ENCODE data around the gene TMEM203.

Gene TMEM203

DNA sequence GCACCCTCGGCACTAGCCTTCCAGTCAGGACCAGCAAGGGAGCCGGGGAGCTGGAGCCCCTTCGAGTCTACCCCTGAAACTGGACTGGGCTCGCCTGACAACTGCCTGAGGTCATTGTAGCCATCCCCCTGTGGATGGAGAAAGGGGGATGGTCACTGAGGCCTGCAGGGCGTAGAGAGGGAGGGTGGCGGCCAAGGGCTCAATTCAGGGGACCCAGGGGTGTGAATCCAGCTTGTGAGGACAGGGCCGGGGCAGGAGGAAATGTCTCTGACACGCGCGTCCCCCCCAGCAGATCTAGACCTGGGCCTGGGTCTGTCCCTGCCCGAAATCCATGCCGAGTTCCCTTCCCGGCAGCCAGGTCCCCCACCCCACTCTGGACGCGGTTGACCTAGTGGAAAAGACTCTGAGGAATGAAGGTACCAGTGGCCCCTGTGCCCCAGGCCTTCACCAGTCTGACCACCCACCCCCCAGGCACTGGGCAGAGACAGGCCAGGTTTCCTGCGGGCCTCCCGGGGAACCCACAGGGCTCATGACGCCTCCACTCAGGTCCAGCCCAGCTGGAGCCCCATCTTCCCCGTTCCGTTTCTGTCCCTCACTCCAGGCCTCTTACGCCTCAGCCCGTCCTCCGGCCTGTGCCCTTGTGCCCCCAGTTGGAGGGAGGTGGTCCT is 26.1 kb upstream of the TMEM203 start:
- H3K18ac ChIP-seq (ENCODE audit: low read length): no peak overlapping the region
- H3K14ac ChIP-seq (ENCODE audit: low read length): no peak overlapping the region
- H3K4ac ChIP-seq (ENCODE audit: low read depth, low read length): no peak overlapping the region
- no peaks in the 10 kb centered on the region for H3K36me3 ChIP-seq (ENCODE audit: control insufficient read depth in 1 of 2, insufficient read depth in 2 of 2, low read length in 2 of 2)
- no peak overlapping the region for H3K9ac ChIP-seq (ENCODE audit: low read length)
- H3K79me2 ChIP-seq (ENCODE audit: control insufficient read depth, insufficient read depth, low read length, poor library complexity): no peaks in the 10 kb centered on the region
- no peaks in the 10 kb centered on the region for H3K79me1 ChIP-seq (ENCODE audit: low read length)
- no peak overlapping the region for H4K91ac ChIP-seq (ENCODE audit: low read depth, low read length)
- no peak for DNase-seq
- H4K8ac ChIP-seq (ENCODE audit: low read depth, low read length): no peak overlapping the region
- H3K9me3 ChIP-seq (ENCODE audit: insufficient read depth, low read depth, low read length): peaks cover 3% of the 10 kb centered on the region
- no peak overlapping the region for H2BK5ac ChIP-seq (ENCODE audit: low read depth, low read length, poor library complexity)
- no peak overlapping the region for H2BK120ac ChIP-seq (ENCODE audit: insufficient read depth, low read length, poor library complexity)
- peaks cover 7 to 14% of the 10 kb centered on the region in 2 experiments for H3K4me1 ChIP-seq (ENCODE audit: control insufficient read depth in 1 of 2, insufficient read depth in 2 of 2, low read length in 2 of 2)
- H2AK5ac ChIP-seq (ENCODE audit: low read length): no peak overlapping the region
- no peak overlapping the region for H2AFZ ChIP-seq (ENCODE audit: insufficient read depth, low read length, poor library complexity)
- H3K4me2 ChIP-seq (ENCODE audit: low read length): no peak overlapping the region
- WGBS (ENCODE audit: extremely low coverage, insufficient coverage, insufficient read length): no CpG with 5 or more reads among the region's 23 CpGs
- H3K4me3 ChIP-seq (ENCODE audit: low read depth, low read length): no peak overlapping the region
- H2BK12ac ChIP-seq (ENCODE audit: low read length): no peak overlapping the region
- no peak overlapping the region for H3K23ac ChIP-seq (ENCODE audit: low read length)
- no peaks in the 10 kb centered on the region for H3K27me3 ChIP-seq (ENCODE audit: insufficient read depth, low read length)
- no peak overlapping the region for H4K12ac ChIP-seq (ENCODE audit: low read depth, low read length)
- H3K27ac ChIP-seq (ENCODE audit: low read depth, low read length): no peak overlapping the region

DNA sequence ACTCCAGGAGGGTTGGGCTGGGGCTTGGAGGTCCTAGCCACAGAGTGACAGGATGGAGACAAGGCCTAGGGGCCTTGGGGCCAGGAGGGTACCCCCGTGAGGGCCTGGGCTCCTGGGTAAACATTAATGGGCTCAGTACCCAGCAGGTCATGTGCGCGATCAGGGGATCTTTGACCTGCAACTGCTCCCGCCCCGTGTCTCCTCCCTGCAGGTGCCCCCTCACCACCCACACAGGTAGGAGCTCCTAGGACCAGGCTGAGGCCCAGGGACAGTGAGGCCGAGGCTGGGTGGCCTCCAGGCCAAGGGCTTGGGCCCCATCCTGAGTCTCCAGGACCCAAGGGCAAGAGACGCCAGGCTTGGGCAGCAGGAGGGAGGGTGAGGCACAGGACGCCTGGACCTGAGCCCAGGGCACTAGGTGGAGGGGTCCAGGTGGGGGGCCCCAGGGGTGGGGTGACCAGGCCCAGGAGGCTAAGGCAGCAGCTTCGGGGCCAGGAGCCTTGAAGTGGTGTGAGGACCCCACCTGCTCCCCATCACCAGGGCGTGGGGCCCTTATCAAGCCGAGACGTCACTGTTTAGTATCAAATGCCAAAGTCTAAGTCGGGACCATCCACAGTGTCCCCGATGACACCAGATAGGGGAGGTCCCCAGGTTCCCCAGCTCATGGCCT is 25.4 kb upstream of the TMEM203 start, which contains the start of gene SLC34A3:
Gene SLC34A3, plus strand, starts transcription at position 197 of the 667 bp plus-strand sequence. CDS start 802 bp downstream, outside the sequence.
- no peak for DNase-seq
- no peak within 1 kb of the TSS for H3K9ac ChIP-seq (ENCODE audit: low read length)
- H3K4me1 ChIP-seq (ENCODE audit: control insufficient read depth in 1 of 2, insufficient read depth in 2 of 2, low read length in 2 of 2): peaks cover 10 to 17% of the 10 kb centered on the region in 2 experiments
- no peaks in the 10 kb centered on the region for H3K79me2 ChIP-seq (ENCODE audit: control insufficient read depth, insufficient read depth, low read length, poor library complexity)
- WGBS (ENCODE audit: extremely low coverage, insufficient coverage, insufficient read length): no CpG with 5 or more reads among the region's 14 CpGs
- no peak within 1 kb of the TSS for H3K4me3 ChIP-seq (ENCODE audit: low read depth, low read length)
- no peak within 1 kb of the TSS for H3K18ac ChIP-seq (ENCODE audit: low read length)
- no peak within 1 kb of the TSS for H2AK5ac ChIP-seq (ENCODE audit: low read length)
- H3K23ac ChIP-seq (ENCODE audit: low read length): no peak within 1 kb of the TSS
- H3K27ac ChIP-seq (ENCODE audit: low read depth, low read length): no peak within 1 kb of the TSS
- peaks cover 3% of the 10 kb centered on the region for H3K9me3 ChIP-seq (ENCODE audit: insufficient read depth, low read depth, low read length)
- no peak within 1 kb of the TSS for H2BK12ac ChIP-seq (ENCODE audit: low read length)
- no peak within 1 kb of the TSS for H4K91ac ChIP-seq (ENCODE audit: low read depth, low read length)
- H2BK120ac ChIP-seq (ENCODE audit: insufficient read depth, low read length, poor library complexity): no peak within 1 kb of the TSS
- H2BK5ac ChIP-seq (ENCODE audit: low read depth, low read length, poor library complexity): no peak within 1 kb of the TSS
- no peak within 1 kb of the TSS for H3K4ac ChIP-seq (ENCODE audit: low read depth, low read length)
- H3K79me1 ChIP-seq (ENCODE audit: low read length): no peaks in the 10 kb centered on the region
- H4K8ac ChIP-seq (ENCODE audit: low read depth, low read length): no peak within 1 kb of the TSS
- H3K4me2 ChIP-seq (ENCODE audit: low read length): no peak within 1 kb of the TSS
- H2AFZ ChIP-seq (ENCODE audit: insufficient read depth, low read length, poor library complexity): no peak within 1 kb of the TSS
- no peak within 1 kb of the TSS for H4K12ac ChIP-seq (ENCODE audit: low read depth, low read length)
- H3K27me3 ChIP-seq (ENCODE audit: insufficient read depth, low read length): no peaks in the 10 kb centered on the region
- H3K36me3 ChIP-seq (ENCODE audit: control insufficient read depth in 1 of 2, insufficient read depth in 2 of 2, low read length in 2 of 2): no peaks in the 10 kb centered on the region
- H3K14ac ChIP-seq (ENCODE audit: low read length): no peak within 1 kb of the TSS

GRCh38 chr9:137229903-137230704 is 24.7 kb upstream of the TMEM203 start:
- Histone ChIP-seq H2BK120ac (ENCODE audit: insufficient read depth, low read length, poor library complexity) (no peak overlapping the region), H3K4me2 (ENCODE audit: low read length) (no peak overlapping the region), H2BK12ac (ENCODE audit: low read length) (no peak overlapping the region), H4K12ac (ENCODE audit: low read depth, low read length) (no peak overlapping the region), H3K14ac (ENCODE audit: low read length) (no peak overlapping the region), H3K36me3 (ENCODE audit: control insufficient read depth in 1 of 2, insufficient read depth in 2 of 2, low read length in 2 of 2) (no peaks in the 10 kb centered on the region), H3K4me3 (ENCODE audit: low read depth, low read length) (no peak overlapping the region), H3K27ac (ENCODE audit: low read depth, low read length) (no peak overlapping the region), H4K91ac (ENCODE audit: low read depth, low read length) (no peak overlapping the region), H3K23ac (ENCODE audit: low read length) (no peak overlapping the region), H2BK5ac (ENCODE audit: low read depth, low read length, poor library complexity) (no peak overlapping the region), H3K9ac (ENCODE audit: low read length) (no peak overlapping the region), H3K79me1 (ENCODE audit: low read length) (no peaks in the 10 kb centered on the region), H3K4ac (ENCODE audit: low read depth, low read length) (no peak overlapping the region), H2AK5ac (ENCODE audit: low read length) (no peak overlapping the region), H4K8ac (ENCODE audit: low read depth, low read length) (no peak overlapping the region), H3K79me2 (ENCODE audit: control insufficient read depth, insufficient read depth, low read length, poor library complexity) (no peaks in the 10 kb centered on the region), H3K27me3 (ENCODE audit: insufficient read depth, low read length) (no peaks in the 10 kb centered on the region), H2AFZ (ENCODE audit: insufficient read depth, low read length, poor library complexity) (no peak overlapping the region), H3K18ac (ENCODE audit: low read length) (no peak overlapping the region), H3K4me1 (ENCODE audit: control insufficient read depth in 1 of 2, insufficient read depth in 2 of 2, low read length in 2 of 2) (peaks cover 10 to 17% of the 10 kb centered on the region in 2 experiments), H3K9me3 (ENCODE audit: insufficient read depth, low read depth, low read length) (peaks cover 3% of the 10 kb centered on the region)
- WGBS (ENCODE audit: extremely low coverage, insufficient coverage, insufficient read length): no CpG with 5 or more reads among the region's 31 CpGs
- DNase-seq: no peak

DNA sequence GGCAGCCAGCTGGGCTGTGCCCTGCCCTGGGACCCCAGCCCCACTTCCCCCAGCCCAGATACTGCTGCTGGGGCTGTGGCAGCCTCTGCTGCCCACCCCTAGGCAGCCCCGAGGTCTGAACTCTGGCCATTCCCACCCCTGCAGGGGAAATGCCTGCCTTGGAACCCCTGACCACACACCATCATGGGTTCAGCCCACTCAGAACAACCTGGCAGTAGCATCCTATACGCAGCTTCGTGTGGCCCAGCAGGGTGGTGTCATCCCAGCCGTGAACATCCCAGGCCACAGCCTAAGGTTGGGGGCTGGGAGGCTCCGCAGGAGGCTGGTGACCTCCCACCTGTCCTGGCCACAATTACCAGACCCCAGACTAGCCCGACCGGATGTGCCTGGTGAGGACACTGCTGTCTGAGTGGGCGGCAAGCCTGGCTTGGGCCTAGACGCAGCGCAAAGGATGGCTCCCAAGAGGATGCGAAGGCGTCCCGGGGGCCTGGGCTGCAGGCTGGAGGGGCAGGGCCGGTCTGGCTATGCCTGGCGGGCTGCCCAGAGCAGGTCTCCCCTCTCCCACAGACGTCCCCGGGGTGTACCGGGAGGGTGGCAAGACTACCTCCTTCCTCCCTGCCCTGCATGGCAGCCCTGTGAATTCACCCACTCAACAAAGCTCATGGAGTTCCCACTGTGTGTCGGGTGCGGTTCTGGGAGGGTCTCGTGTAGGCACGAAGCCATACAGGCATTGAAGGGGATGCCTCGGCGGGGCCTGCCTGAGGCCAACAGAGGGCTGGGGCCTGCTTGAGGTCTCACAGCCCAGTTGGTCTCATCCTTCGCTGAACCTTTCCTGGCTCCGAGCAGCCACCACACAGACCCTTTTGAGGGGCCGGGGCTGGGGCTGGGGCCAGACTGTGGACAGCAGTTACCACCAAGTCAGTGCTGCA is 23.8 kb upstream of the TMEM203 start:
- no peak overlapping the region for H2BK12ac ChIP-seq (ENCODE audit: low read length)
- H3K79me1 ChIP-seq (ENCODE audit: low read length): no peaks in the 10 kb centered on the region
- no peak overlapping the region for H3K18ac ChIP-seq (ENCODE audit: low read length)
- no peak overlapping the region for H2BK120ac ChIP-seq (ENCODE audit: insufficient read depth, low read length, poor library complexity)
- H3K4me1 ChIP-seq (ENCODE audit: control insufficient read depth in 1 of 2, insufficient read depth in 2 of 2, low read length in 2 of 2): peaks cover 10 to 17% of the 10 kb centered on the region in 2 experiments
- no peaks in the 10 kb centered on the region for H3K79me2 ChIP-seq (ENCODE audit: control insufficient read depth, insufficient read depth, low read length, poor library complexity)
- no CpG with 5 or more reads among the region's 27 CpGs for WGBS (ENCODE audit: extremely low coverage, insufficient coverage, insufficient read length)
- H3K23ac ChIP-seq (ENCODE audit: low read length): no peak overlapping the region
- H3K27me3 ChIP-seq (ENCODE audit: insufficient read depth, low read length): no peaks in the 10 kb centered on the region
- no peak overlapping the region for H4K91ac ChIP-seq (ENCODE audit: low read depth, low read length)
- no peak overlapping the region for H2AK5ac ChIP-seq (ENCODE audit: low read length)
- no peak overlapping the region for H4K8ac ChIP-seq (ENCODE audit: low read depth, low read length)
- H3K4ac ChIP-seq (ENCODE audit: low read depth, low read length): no peak overlapping the region
- no peak overlapping the region for H3K4me2 ChIP-seq (ENCODE audit: low read length)
- no peak overlapping the region for H3K14ac ChIP-seq (ENCODE audit: low read length)
- peaks cover 3% of the 10 kb centered on the region for H3K9me3 ChIP-seq (ENCODE audit: insufficient read depth, low read depth, low read length)
- H2AFZ ChIP-seq (ENCODE audit: insufficient read depth, low read length, poor library complexity): no peak overlapping the region
- DNase-seq: no peak
- H3K4me3 ChIP-seq (ENCODE audit: low read depth, low read length): no peak overlapping the region
- H3K9ac ChIP-seq (ENCODE audit: low read length): no peak overlapping the region
- H3K36me3 ChIP-seq (ENCODE audit: control insufficient read depth in 1 of 2, insufficient read depth in 2 of 2, low read length in 2 of 2): no peaks in the 10 kb centered on the region
- no peak overlapping the region for H2BK5ac ChIP-seq (ENCODE audit: low read depth, low read length, poor library complexity)
- no peak overlapping the region for H3K27ac ChIP-seq (ENCODE audit: low read depth, low read length)
- no peak overlapping the region for H4K12ac ChIP-seq (ENCODE audit: low read depth, low read length)

Data from trophoblast cell (in vitro differentiated cells and primary cell).